Measurements from ENCODE around the gene HTR6. TPM values are rescaled to one million over a fixed set of nuclear protein-coding genes. Genes with fewer than 3 reads are reported as not detected.

Gene HTR6
- total RNA-seq, 1 experiment from 2014 or later = not detected

DNA sequence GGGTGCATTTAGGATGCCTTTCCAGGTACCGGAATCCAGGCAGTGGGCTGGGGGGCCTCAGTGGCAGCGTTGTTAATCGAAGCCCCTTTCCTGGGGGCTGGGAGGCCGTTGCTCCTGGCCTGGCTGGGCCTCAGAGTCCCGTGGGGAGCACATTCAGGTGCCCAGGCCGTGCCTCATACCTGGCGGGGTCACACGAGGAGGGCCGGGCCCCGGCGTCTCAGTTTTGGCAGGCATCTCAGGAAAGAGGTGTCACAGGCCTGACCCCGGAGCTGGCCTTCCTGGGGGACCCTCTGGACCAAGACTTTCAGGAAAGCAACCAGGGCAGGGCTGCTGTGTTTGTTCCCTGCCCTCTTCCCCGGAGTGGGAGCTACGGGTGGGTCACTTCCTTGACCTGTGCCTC lies 16.4 kb upstream of the HTR6 start:
- Histone ChIP-seq H3K79me2 (ENCODE audit: low read length) (peaks cover 51% of the 10 kb centered on the region), H3K36me3 (ENCODE audit: low read depth, low read length) (no peaks in the 10 kb centered on the region), H3K27ac (ENCODE audit: low read length) (no peak overlapping the region), H3K9ac (ENCODE audit: low read length) (no peak overlapping the region), H3K4me3 (ENCODE audit: low read length) (no peak overlapping the region), H3K27me3 (ENCODE audit: low read length) (no peaks in the 10 kb centered on the region), H3F3A (ENCODE audit: low read length, unreplicated experiment) (no peaks in the 10 kb centered on the region), H2AFZ (ENCODE audit: low read length) (no peak overlapping the region), H3K4me1 (ENCODE audit: insufficient read depth, low read length) (peaks cover 21% of the 10 kb centered on the region), H3K9me3 (ENCODE audit: low read length) (no peaks in the 10 kb centered on the region), H3K4me2 (ENCODE audit: low read length) (no peak overlapping the region), H4K20me1 (ENCODE audit: low read length) (no peaks in the 10 kb centered on the region), H3K9me2 (replicated peaks; ENCODE audit: low read length) (no peaks in the 10 kb centered on the region)
- ChIA-PET CTCF (interaction anchor here (0.6 kb wide), 1 partner anchor 339 kb away, joined by 3 read pairs; no protein-coding TSS in a partner anchor), POLR2A (ENCODE audit: unreplicated experiment) (no interaction called here)
- no TSS peak for BruUV-seq (replicated peaks)
- TF ChIP-seq EZH2phosphoT487 (IDR thresholded peaks at IDR 0.05; ENCODE audit: borderline replicate concordance, low read length) = no peak
- TF ChIP-seq EZH2 (IDR thresholded peaks at IDR 0.05; ENCODE audit: low read length, unreplicated experiment) = no peak
- TF ChIP-seq, protein P1, sequence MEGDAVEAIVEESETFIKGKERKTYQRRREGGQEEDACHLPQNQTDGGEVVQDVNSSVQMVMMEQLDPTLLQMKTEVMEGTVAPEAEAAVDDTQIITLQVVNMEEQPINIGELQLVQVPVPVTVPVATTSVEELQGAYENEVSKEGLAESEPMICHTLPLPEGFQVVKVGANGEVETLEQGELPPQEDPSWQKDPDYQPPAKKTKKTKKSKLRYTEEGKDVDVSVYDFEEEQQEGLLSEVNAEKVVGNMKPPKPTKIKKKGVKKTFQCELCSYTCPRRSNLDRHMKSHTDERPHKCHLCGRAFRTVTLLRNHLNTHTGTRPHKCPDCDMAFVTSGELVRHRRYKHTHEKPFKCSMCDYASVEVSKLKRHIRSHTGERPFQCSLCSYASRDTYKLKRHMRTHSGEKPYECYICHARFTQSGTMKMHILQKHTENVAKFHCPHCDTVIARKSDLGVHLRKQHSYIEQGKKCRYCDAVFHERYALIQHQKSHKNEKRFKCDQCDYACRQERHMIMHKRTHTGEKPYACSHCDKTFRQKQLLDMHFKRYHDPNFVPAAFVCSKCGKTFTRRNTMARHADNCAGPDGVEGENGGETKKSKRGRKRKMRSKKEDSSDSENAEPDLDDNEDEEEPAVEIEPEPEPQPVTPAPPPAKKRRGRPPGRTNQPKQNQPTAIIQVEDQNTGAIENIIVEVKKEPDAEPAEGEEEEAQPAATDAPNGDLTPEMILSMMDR (conservative IDR thresholded peaks at IDR 0.05; ENCODE audit: low read depth, low read length) = no peak
- DNase-seq (no peak), ATAC-seq (no peak)
- intact Hi-C loops (cut with micrococcal nuclease) = no loop called here

DNA sequence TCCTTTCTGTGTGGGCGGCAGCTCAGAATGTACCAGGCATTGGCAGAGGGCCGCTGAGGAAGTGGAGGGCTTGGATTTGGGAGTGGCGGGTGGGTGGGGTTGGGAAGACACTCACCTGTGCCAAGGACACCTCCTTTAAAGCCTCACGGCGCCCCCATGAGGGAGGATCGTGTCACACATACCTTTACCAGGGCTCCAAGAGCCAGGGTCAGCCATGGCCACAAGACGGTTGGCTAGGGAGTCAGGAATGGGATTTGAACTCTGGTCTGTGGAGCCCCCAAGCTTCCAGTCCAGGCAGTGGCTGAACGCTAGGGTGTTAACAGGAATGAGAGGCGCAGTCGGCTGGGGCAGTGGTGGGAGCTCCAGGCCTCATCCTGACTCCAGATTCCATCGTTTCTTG lies 16.0 kb upstream of the HTR6 start:
- no peak overlapping the region for H3K4me3 ChIP-seq (ENCODE audit: low read length)
- no peaks in the 10 kb centered on the region for H3K36me3 ChIP-seq (ENCODE audit: low read depth, low read length)
- TF ChIP-seq EZH2phosphoT487 (IDR thresholded peaks at IDR 0.05; ENCODE audit: borderline replicate concordance, low read length) (no peak), EZH2 (IDR thresholded peaks at IDR 0.05; ENCODE audit: low read length, unreplicated experiment) (no peak)
- TF ChIP-seq, protein P1 (conservative IDR thresholded peaks at IDR 0.05; ENCODE audit: low read depth, low read length) = no peak; the same call in 1 of the 2 replicates
- H2AFZ ChIP-seq (ENCODE audit: low read length) = no peak overlapping the region
- ChIA-PET POLR2A (ENCODE audit: unreplicated experiment) (no interaction called here), CTCF (interaction anchor here (0.6 kb wide), 1 partner anchor 340 kb away, joined by 3 read pairs; no protein-coding TSS in a partner anchor)
- ATAC-seq = no peak
- no peaks in the 10 kb centered on the region for H3K27me3 ChIP-seq (ENCODE audit: low read length)
- H4K20me1 ChIP-seq (ENCODE audit: low read length) = no peaks in the 10 kb centered on the region
- intact Hi-C loops (cut with micrococcal nuclease) = no loop called here
- peaks cover 51% of the 10 kb centered on the region for H3K79me2 ChIP-seq (ENCODE audit: low read length)
- DNase-seq = peak; percentile 51
- no TSS peak for BruUV-seq (replicated peaks)
- H3K9me2 ChIP-seq (replicated peaks; ENCODE audit: low read length) = no peaks in the 10 kb centered on the region
- H3K27ac ChIP-seq (ENCODE audit: low read length) = no peak overlapping the region
- no peak overlapping the region for H3K9ac ChIP-seq (ENCODE audit: low read length)
- no peaks in the 10 kb centered on the region for H3K9me3 ChIP-seq (ENCODE audit: low read length)
- H3F3A ChIP-seq (ENCODE audit: low read length, unreplicated experiment) = no peaks in the 10 kb centered on the region
- peaks cover 20% of the 10 kb centered on the region for H3K4me1 ChIP-seq (ENCODE audit: insufficient read depth, low read length)
- H3K4me2 ChIP-seq (ENCODE audit: low read length) = no peak overlapping the region

DNA sequence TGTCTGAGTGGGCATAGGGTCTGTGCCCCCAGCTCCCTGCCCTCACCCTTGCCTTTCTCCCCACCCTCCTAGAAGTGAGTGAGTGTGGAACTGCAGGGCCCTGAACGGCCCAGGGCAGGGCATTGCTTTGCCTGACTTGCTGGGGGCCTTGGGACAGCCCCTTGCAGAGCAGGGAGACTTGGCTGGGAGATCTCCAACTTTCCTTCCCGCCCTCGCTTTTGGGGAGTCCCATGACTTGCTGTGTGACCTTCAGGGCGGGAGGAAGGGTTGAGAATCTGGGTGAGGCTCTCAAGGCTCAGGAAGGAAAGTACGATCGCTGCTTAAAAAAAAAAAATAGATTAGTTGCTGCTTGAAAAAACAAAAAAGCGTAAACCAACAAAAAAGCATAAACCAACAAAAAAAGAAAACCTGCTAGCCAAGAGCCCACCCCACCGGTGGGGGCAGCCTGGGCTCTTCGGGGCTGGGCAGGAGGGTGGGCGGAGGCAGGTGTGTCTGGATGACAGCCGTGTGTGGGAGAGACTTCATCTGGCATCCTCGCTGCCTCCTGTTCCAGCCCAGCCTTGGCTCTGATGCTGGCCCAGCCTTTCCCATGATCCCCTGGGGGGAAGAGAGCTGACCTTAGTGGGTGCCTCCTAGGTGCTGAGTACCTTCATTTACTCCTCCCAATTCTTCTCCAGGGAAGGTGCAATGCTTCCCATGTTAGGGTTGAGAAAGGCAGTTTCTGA lies 14.1 kb upstream of the HTR6 start:
- BruUV-seq (replicated peaks) = no TSS peak
- intact Hi-C loops (cut with micrococcal nuclease) = loop anchor here (5.0 kb wide), 1 partner anchor 308 kb away; no protein-coding TSS in a partner anchor
- Histone ChIP-seq H3K79me2 (ENCODE audit: low read length) (peaks cover 39% of the 10 kb centered on the region), H3K27ac (ENCODE audit: low read length) (no peak overlapping the region), H3K9ac (ENCODE audit: low read length) (no peak overlapping the region), H3K9me3 (ENCODE audit: low read length) (no peaks in the 10 kb centered on the region), H3F3A (ENCODE audit: low read length, unreplicated experiment) (no peaks in the 10 kb centered on the region), H3K4me2 (ENCODE audit: low read length) (no peak overlapping the region), H3K36me3 (ENCODE audit: low read depth, low read length) (no peaks in the 10 kb centered on the region), H3K9me2 (replicated peaks; ENCODE audit: low read length) (no peaks in the 10 kb centered on the region), H3K27me3 (ENCODE audit: low read length) (no peaks in the 10 kb centered on the region), H3K4me3 (ENCODE audit: low read length) (no peak overlapping the region), H2AFZ (ENCODE audit: low read length) (no peak overlapping the region), H4K20me1 (ENCODE audit: low read length) (no peaks in the 10 kb centered on the region), H3K4me1 (ENCODE audit: insufficient read depth, low read length) (peaks cover 29% of the 10 kb centered on the region)
- no peak for TF ChIP-seq EZH2 (IDR thresholded peaks at IDR 0.05; ENCODE audit: low read length, unreplicated experiment)
- TF ChIP-seq, protein P1 (conservative IDR thresholded peaks at IDR 0.05; ENCODE audit: low read depth, low read length) = no peak
- no peak for ATAC-seq
- POLR2A ChIA-PET (ENCODE audit: unreplicated experiment) = no interaction called here
- CTCF ChIA-PET = no interaction called here
- no peak for DNase-seq
